H9 (cell line): ENCODE data around the gene MAP6. TPM values are rescaled to one million over a fixed set of nuclear protein-coding genes. Genes with fewer than 3 reads are reported as not detected.

ENCODE experiments used
- DNase-seq: peaks from one replicate; pipeline ENCODE4 v3.0.0-alpha.2; 2017
- H2AFZ ChIP-seq: one replicate; pipeline ENCODE4 v1.6.1; 2013; ENCODE audit warnings: mild to moderate bottlenecking, low read length, control low read depth, moderate library complexity
- H2AK5ac ChIP-seq: 2 replicates; pipeline ENCODE4 v1.6.1; 2013; ENCODE audit warnings: low read length, control low read depth, mixed read lengths; ENCODE audit not compliant: insufficient read length
- H2BK120ac ChIP-seq: one replicate; pipeline ENCODE4 v1.6.1; 2013; ENCODE audit warnings: low read depth, mild to moderate bottlenecking, low read length, control low read depth, inconsistent platforms; ENCODE audit not compliant: poor library complexity, severe bottlenecking
- H2BK12ac ChIP-seq: 2 replicates; pipeline ENCODE4 v1.6.1; 2013; ENCODE audit warnings: low read length, control low read depth, mixed read lengths, low read depth; ENCODE audit not compliant: insufficient read length
- H2BK15ac ChIP-seq: 2 replicates; pipeline ENCODE4 v1.6.1; 2013; ENCODE audit warnings: low read depth, low read length, control low read depth
- H2BK20ac ChIP-seq: one replicate; pipeline ENCODE4 v1.6.1; 2013; ENCODE audit warnings: low read depth, mild to moderate bottlenecking, low read length, control low read depth, inconsistent platforms; ENCODE audit not compliant: poor library complexity, severe bottlenecking
- H2BK5ac ChIP-seq: 2 replicates; pipeline ENCODE4 v1.6.1; 2013; ENCODE audit warnings: low read length, control low read depth, mixed read lengths; ENCODE audit not compliant: insufficient read length
- H3K14ac ChIP-seq: 2 replicates; pipeline ENCODE4 v1.6.1; 2013; ENCODE audit warnings: low read length, control low read depth; ENCODE audit not compliant: insufficient read depth
- H3K18ac ChIP-seq: 2 replicates; pipeline ENCODE4 v1.6.1; 2013; ENCODE audit warnings: low read depth, mild to moderate bottlenecking, mixed read lengths, low read length, control low read depth; ENCODE audit not compliant: insufficient read length
- H3K23ac ChIP-seq: 2 replicates; pipeline ENCODE4 v1.6.1; 2013; ENCODE audit warnings: low read length, control low read depth, mixed read lengths, low read depth; ENCODE audit not compliant: insufficient read length
- H3K23me2 ChIP-seq: 2 replicates; pipeline ENCODE4 v1.6.1; 2013; ENCODE audit warnings: low read depth, mild to moderate bottlenecking, mixed read lengths, low read length, control low read depth; ENCODE audit not compliant: insufficient read length, poor library complexity, severe bottlenecking
- H3K27ac ChIP-seq: 2 replicates; pipeline ENCODE4 v1.5.1; 2013; ENCODE audit warnings: low read length, control low read depth, mixed read lengths, low read depth; ENCODE audit not compliant: insufficient read length
- H3K27me3 ChIP-seq: 2 replicates; pipeline ENCODE4 v1.6.1; 2013; ENCODE audit warnings: low read length, control low read depth, inconsistent platforms; ENCODE audit not compliant: insufficient read depth
- H3K4ac ChIP-seq: 2 replicates; pipeline ENCODE4 v1.6.1; 2013; ENCODE audit warnings: low read depth, mild to moderate bottlenecking, control low read depth, inconsistent platforms, low read length, moderate library complexity
- H3K4me1 ChIP-seq: 2 replicates; pipeline ENCODE4 v1.6.1; 2013; ENCODE audit warnings: low read length, control low read depth, inconsistent platforms; ENCODE audit not compliant: insufficient read depth
- H3K4me2 ChIP-seq: 2 replicates; pipeline ENCODE4 v1.6.1; 2013; ENCODE audit warnings: low read length, control low read depth, mixed read lengths; ENCODE audit not compliant: insufficient read length, insufficient read depth
- H3K56ac ChIP-seq: 2 replicates; pipeline ENCODE4 v1.6.1; 2013; ENCODE audit warnings: low read depth, mild to moderate bottlenecking, mixed read lengths, low read length, control low read depth; ENCODE audit not compliant: insufficient read length
- H3K79me1 ChIP-seq: 2 replicates; pipeline ENCODE4 v1.6.1; 2013; ENCODE audit warnings: low read depth, mild to moderate bottlenecking, moderate library complexity, low read length, control low read depth, inconsistent platforms; ENCODE audit not compliant: insufficient read depth, poor library complexity, severe bottlenecking
- H3K79me2 ChIP-seq: 2 replicates; pipeline ENCODE4 v1.6.1; 2013; ENCODE audit warnings: low read length, control low read depth, inconsistent platforms; ENCODE audit not compliant: insufficient read depth
- H3K9ac ChIP-seq: 2 replicates; pipeline ENCODE4 v1.6.1; 2013; ENCODE audit warnings: low read length, control low read depth, mixed read lengths; ENCODE audit not compliant: insufficient read length; ENCODE audit errors: extremely low read depth
- H3K9me3 ChIP-seq: one replicate; pipeline ENCODE4 v1.6.1; 2013; ENCODE audit warnings: low read depth, low read length, inconsistent platforms; ENCODE audit not compliant: control insufficient read depth
- H3T11ph ChIP-seq: one replicate; pipeline ENCODE4 v1.6.1; 2013; ENCODE audit warnings: mild to moderate bottlenecking, low read length, control low read depth, inconsistent platforms
- H4K20me1 ChIP-seq: one replicate; pipeline ENCODE4 v1.6.1; 2013; ENCODE audit not compliant: control insufficient read depth, insufficient read length, insufficient read depth
- H4K5ac ChIP-seq: 2 replicates; pipeline ENCODE4 v1.6.1; 2013; ENCODE audit warnings: low read depth, mild to moderate bottlenecking, mixed read lengths, low read length, control low read depth; ENCODE audit not compliant: insufficient read length
- H4K8ac ChIP-seq: replicated peaks from 2 replicates; pipeline ENCODE4 v1.6.1; 2013; ENCODE audit warnings: low read length, control low read depth, mixed read lengths, low read depth; ENCODE audit not compliant: insufficient read length
- H4K91ac ChIP-seq: 2 replicates; pipeline ENCODE4 v1.6.1; 2013; ENCODE audit warnings: low read depth, mild to moderate bottlenecking, moderate library complexity, mixed read lengths, low read length, control low read depth; ENCODE audit not compliant: insufficient read length
- H3K27ac Mint-ChIP-seq, 3 experiments: 2 replicates in 2 of 3; 3 replicates in 1 of 3; pipeline ENCODE4 v1.8.0; 2020 to 2021; ENCODE audit warnings: mixed read lengths in 3 of 3, mild to moderate bottlenecking in 1 of 3, moderate library complexity in 1 of 3
- H3K27me3 Mint-ChIP-seq: 2 replicates; pipeline ENCODE4 v1.8.0; 2021; ENCODE audit warnings: low read depth, mild to moderate bottlenecking, moderate library complexity, mixed read lengths
- H3K36me3 Mint-ChIP-seq, 3 experiments: 2 replicates in 2 of 3; 3 replicates in 1 of 3; pipeline ENCODE4 v1.8.0; 2020 to 2021; ENCODE audit warnings: low read depth in 3 of 3, mixed read lengths in 3 of 3; ENCODE audit not compliant: insufficient read depth in 1 of 3
- H3K4me1 Mint-ChIP-seq, 2 experiments: 2 replicates each; pipeline ENCODE4 v1.8.0; 2020; ENCODE audit warnings: mixed read lengths in 2 of 2
- H3K4me3 Mint-ChIP-seq, 2 experiments: 2 replicates in 1 of 2; 3 replicates in 1 of 2; pipeline ENCODE4 v1.8.0; 2020 to 2021; ENCODE audit warnings: mild to moderate bottlenecking in 2 of 2, mixed read lengths in 2 of 2, moderate library complexity in 1 of 2
- H3K9me3 Mint-ChIP-seq, 2 experiments: 2 replicates in 1 of 2; 3 replicates in 1 of 2; pipeline ENCODE4 v1.8.0; 2020; ENCODE audit warnings: mild to moderate bottlenecking in 2 of 2, mixed read lengths in 2 of 2, moderate library complexity in 1 of 2
- CTCF ChIP-seq: fragments of 200-600 bp; sonication (generic); conservative IDR thresholded peaks from 3 replicates; pipeline ENCODE4 v1.8.0; 2021; ENCODE audit warnings: antibody characterized with exemption, mild to moderate bottlenecking
- WGBS: extraction: QIAGEN DNeasy Blood & Tissue Kit; methylation state at CpG from one replicate; pipeline ENCODE4 v1.1.7; 2013; ENCODE audit warnings: missing lambda C conversion rate, low lambda C conversion rate, mixed read lengths; ENCODE audit not compliant: insufficient read length; ENCODE audit errors: extremely low coverage; 5-methylcytosine and 5-hydroxymethylcytosine counted together
- total RNA-seq: library from RNA; stranded (reverse); gene quantifications from 2 replicates; pipeline ENCODE4 v1.2.1, GENCODE V29; 2021

MAP6 gene
- total RNA-seq, 1 experiment from 2014 or later, result 0.77 TPM

- Mint-ChIP-seq H3K4me3 (no peak within 1 kb of the TSS), H3K4me1 (peaks cover 12 to 22% of the 10 kb centered on the region in 2 experiments), H3K27me3 (peaks cover 85% of the 10 kb centered on the region), H3K9me3 (no peaks in the 10 kb centered on the region; a peak in 1 of 5 replicates), H3K36me3 (no peaks in the 10 kb centered on the region), H3K27ac (no peak within 1 kb of the TSS; a peak in 1 of 7 replicates)
- Histone ChIP-seq H2BK120ac (no peak within 1 kb of the TSS), H2BK20ac (no peak within 1 kb of the TSS), H3K23me2 (no peaks in the 10 kb centered on the region), H3K27ac (no peak within 1 kb of the TSS), H4K5ac (no peak within 1 kb of the TSS), H2AK5ac (no peak within 1 kb of the TSS), H3K56ac (no peak within 1 kb of the TSS), H2BK5ac (no peak within 1 kb of the TSS), H3K9me3 (no peaks in the 10 kb centered on the region), H2BK15ac (no peak within 1 kb of the TSS), H3K27me3 (peaks cover 15% of the 10 kb centered on the region; the same call in 1 of the 2 replicates), H3K4me2 (no peak within 1 kb of the TSS), H2AFZ (no peak within 1 kb of the TSS), H3K79me1 (no peaks in the 10 kb centered on the region), H4K20me1 (no peaks in the 10 kb centered on the region), H3K18ac (no peak within 1 kb of the TSS), H3K9ac (no peak within 1 kb of the TSS), H3K14ac (no peak within 1 kb of the TSS), H4K91ac (no peak within 1 kb of the TSS), H4K8ac (no peak within 1 kb of the TSS), H3K4me1 (peaks cover 2% of the 10 kb centered on the region; the same call in 1 of the 2 replicates), H2BK12ac (no peak within 1 kb of the TSS), H3K4ac (no peak within 1 kb of the TSS), H3K79me2 (no peaks in the 10 kb centered on the region), H3T11ph (no peak within 1 kb of the TSS), H3K23ac (no peak within 1 kb of the TSS)
- WGBS, result no CpG with 5 or more reads among the region's 13 CpGs
- TF ChIP-seq CTCF, result no peak
- no peak for DNase-seq
Measured at GRCh38 chr11:75717608-75718418, 49.0 kb upstream of the MAP6 start, which contains the start of gene MOGAT2. Gene MOGAT2 (plus strand): TSS chr11:75717838. CDS start chr11:75717889, 51 bp downstream.
